ENCODE measurements around the gene CRYBG1.

Gene CRYBG1

GRCh38 chr6:106377061-106377540, 16.6 kb downstream of the CRYBG1 start:
- no peak for TF ChIP-seq CTCF (IDR thresholded peaks at IDR 0.05; ENCODE audit: extremely low read depth, missing control alignments)
- DNase-seq (ENCODE audit: low spot score), result no peak

- DNase-seq (ENCODE audit: low spot score), result no peak
- no peak for TF ChIP-seq CTCF (IDR thresholded peaks at IDR 0.05; ENCODE audit: extremely low read depth, missing control alignments)
Measured at GRCh38 chr6:106379951-106380350, 19.4 kb downstream of the CRYBG1 start.

- no peak for TF ChIP-seq CTCF (IDR thresholded peaks at IDR 0.05; ENCODE audit: extremely low read depth, missing control alignments)
Measured at GRCh38 chr6:106380407-106380806, 19.9 kb downstream of the CRYBG1 start.

GRCh38 chr6:106381223-106381622, 20.7 kb downstream of the CRYBG1 start:
- no peak for TF ChIP-seq CTCF (IDR thresholded peaks at IDR 0.05; ENCODE audit: extremely low read depth, missing control alignments)

More at GRCh38 chr6:106380407-106380806, 19.9 kb downstream of the CRYBG1 start:
- no peak for DNase-seq (ENCODE audit: low spot score)

GRCh38 chr6:106381881-106382280, 21.4 kb downstream of the CRYBG1 start:
- DNase-seq (ENCODE audit: low spot score), result no peak
- no peak for TF ChIP-seq CTCF (IDR thresholded peaks at IDR 0.05; ENCODE audit: extremely low read depth, missing control alignments)

More at GRCh38 chr6:106381223-106381622, 20.7 kb downstream of the CRYBG1 start:
- no peak for DNase-seq (ENCODE audit: low spot score)

- DNase-seq (ENCODE audit: low spot score), result no peak
- TF ChIP-seq CTCF (IDR thresholded peaks at IDR 0.05; ENCODE audit: extremely low read depth, missing control alignments), result no peak
Measured at GRCh38 chr6:106383573-106383972, 23.1 kb downstream of the CRYBG1 start.

- TF ChIP-seq CTCF (IDR thresholded peaks at IDR 0.05; ENCODE audit: extremely low read depth, missing control alignments), result no peak
- no peak for DNase-seq (ENCODE audit: low spot score)
Measured at GRCh38 chr6:106385530-106385929, 25.0 kb downstream of the CRYBG1 start.

All from GM20000 (cell line).